Measurements from ENCODE around the gene XCL2.
"Not testable (repeated sequence)": the region's sequence is repeated elsewhere in the genome, so short reads cannot be mapped to it uniquely, and the experiment has no call there.

GRCh38 chr1:168578531-168579185 lies 34.9 kb upstream of the XCL2 start:
- TF ChIP-seq, protein P1, sequence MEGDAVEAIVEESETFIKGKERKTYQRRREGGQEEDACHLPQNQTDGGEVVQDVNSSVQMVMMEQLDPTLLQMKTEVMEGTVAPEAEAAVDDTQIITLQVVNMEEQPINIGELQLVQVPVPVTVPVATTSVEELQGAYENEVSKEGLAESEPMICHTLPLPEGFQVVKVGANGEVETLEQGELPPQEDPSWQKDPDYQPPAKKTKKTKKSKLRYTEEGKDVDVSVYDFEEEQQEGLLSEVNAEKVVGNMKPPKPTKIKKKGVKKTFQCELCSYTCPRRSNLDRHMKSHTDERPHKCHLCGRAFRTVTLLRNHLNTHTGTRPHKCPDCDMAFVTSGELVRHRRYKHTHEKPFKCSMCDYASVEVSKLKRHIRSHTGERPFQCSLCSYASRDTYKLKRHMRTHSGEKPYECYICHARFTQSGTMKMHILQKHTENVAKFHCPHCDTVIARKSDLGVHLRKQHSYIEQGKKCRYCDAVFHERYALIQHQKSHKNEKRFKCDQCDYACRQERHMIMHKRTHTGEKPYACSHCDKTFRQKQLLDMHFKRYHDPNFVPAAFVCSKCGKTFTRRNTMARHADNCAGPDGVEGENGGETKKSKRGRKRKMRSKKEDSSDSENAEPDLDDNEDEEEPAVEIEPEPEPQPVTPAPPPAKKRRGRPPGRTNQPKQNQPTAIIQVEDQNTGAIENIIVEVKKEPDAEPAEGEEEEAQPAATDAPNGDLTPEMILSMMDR (IDR thresholded peaks at IDR 0.05 in 8 of 11, conservative IDR thresholded peaks at IDR 0.05 in 3 of 11), result not testable (repeated sequence)
- TF ChIP-seq POLR2AphosphoS5 (IDR thresholded peaks at IDR 0.05), result not testable (repeated sequence)
